SHP77 (cell line): ENCODE results near the gene CNTNAP2.

Experiments used
- DNase-seq, 2 experiments: peaks; one replicate each; lab custom pipeline; 2025; lab: John Stamatoyannopoulos, UW

Gene CNTNAP2

GRCh38 chr7:147014286-147014955 is 897.8 kb downstream of the CNTNAP2 start:
- no peak for DNase-seq

- no peak for DNase-seq
These were observed 899.4 kb downstream of the CNTNAP2 start for GRCh38 chr7:147015999-147016398.

GRCh38 chr7:147022056-147022455 is 905.5 kb downstream of the CNTNAP2 start:
- DNase-seq, result no peak

GRCh38 chr7:147023440-147023839 is 906.8 kb downstream of the CNTNAP2 start:
- DNase-seq, result no peak

- no peak for DNase-seq
These were observed 913.4 kb downstream of the CNTNAP2 start for GRCh38 chr7:147029953-147030352.

DNA sequence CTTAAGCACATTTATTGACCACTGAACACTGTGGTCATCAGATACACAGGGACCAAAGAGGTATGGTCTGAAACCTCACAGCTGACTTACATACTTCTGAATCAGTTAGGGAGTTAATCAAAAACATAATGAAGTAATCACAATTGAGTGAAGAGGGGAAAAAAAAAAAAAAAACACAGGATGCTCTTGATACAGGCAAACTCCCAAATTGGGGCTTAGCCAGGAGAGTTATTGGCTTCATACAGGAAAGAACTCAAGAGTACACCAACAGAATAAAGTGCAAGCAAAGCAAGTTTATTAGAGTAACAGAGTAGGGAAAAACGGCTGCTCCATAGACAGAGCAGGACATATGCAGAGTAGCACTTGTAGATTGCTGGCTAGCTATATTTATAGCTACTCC is 917.0 kb downstream of the CNTNAP2 start:
- DNase-seq, result no peak

- no peak for DNase-seq
These were observed 924.8 kb downstream of the CNTNAP2 start for GRCh38 chr7:147041438-147041837.

DNA sequence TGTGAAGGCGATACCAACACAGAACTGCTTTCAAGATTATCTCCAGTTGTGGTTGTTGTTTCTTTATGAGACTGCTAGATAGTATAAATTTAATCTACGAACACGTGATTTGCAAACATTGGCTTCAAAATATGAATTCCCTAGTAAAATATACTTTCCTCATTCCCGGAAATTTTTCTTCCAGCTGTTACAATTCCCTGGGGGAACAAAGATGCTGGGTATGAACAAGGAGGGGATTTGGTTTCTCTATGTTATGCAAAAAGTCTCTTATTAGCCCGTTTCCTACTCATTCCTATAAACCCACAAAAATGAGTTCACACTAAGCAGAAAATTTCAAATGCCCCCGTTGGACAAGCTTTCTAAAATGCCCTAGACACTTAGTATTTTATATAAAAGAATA is 928.3 kb downstream of the CNTNAP2 start:
- no peak for DNase-seq

GRCh38 chr7:147047696-147048095 is 931.1 kb downstream of the CNTNAP2 start:
- DNase-seq, result no peak

GRCh38 chr7:147048864-147049263 is 932.3 kb downstream of the CNTNAP2 start:
- DNase-seq, result no peak

DNA sequence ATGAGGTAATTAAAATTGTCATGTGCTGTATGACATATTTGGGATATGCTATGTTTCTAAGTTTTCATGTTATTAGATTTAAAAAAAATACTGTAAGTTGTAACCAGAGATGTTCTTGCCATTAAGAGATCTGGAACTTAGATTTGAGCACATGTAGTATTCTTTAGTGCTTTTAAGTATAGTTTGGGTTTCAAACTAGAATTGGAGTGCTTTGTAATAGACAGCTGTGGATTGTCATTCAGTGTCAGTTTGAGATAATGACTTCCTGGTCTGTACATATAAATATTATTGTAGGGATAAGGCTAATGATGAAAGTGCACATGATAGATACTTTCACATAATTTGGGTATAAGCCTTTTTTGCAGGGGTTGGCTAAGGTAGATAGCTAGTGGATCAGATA is 936.2 kb downstream of the CNTNAP2 start:
- no peak for DNase-seq

DNA sequence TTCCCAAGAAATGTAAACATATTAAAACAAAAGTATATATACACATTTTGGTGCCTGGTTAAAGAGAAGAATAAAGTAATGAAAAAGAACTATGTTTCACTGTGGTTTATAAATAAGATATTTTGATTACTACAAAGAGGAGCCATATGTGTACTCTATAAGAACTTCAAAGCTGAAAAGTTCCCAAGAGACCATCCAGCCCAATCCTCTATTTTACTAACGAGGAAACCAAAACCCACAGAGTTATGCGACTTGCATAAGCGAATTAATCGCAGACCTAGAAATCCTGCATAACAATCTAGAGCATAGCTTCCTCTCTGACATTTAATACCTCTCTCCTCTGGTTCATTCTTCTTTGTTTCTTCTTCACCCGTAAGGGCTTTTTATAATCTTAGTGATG is 937.1 kb downstream of the CNTNAP2 start:
- DNase-seq, result no peak

DNA sequence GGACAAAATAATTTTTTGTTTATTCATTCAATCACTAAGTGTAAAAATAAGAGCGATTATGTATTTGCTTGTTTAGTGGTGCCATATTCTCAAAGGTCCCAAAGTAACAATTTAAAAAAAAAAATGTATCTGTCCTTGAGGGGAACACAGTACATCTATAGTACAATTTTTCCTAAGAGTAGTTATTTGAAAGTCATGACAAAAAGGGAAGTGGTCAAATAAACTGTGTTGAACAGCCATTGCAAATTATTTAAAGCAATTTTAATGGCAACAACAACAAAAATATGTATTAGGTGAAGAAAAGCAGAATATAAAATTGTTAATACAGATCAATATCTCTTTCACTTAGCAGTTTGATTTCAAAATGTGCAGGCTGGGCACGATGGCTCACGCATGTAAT is 943.5 kb downstream of the CNTNAP2 start:
- DNase-seq, result no peak

- no peak for DNase-seq
These were observed 946.3 kb downstream of the CNTNAP2 start for GRCh38 chr7:147062897-147063296.

DNA sequence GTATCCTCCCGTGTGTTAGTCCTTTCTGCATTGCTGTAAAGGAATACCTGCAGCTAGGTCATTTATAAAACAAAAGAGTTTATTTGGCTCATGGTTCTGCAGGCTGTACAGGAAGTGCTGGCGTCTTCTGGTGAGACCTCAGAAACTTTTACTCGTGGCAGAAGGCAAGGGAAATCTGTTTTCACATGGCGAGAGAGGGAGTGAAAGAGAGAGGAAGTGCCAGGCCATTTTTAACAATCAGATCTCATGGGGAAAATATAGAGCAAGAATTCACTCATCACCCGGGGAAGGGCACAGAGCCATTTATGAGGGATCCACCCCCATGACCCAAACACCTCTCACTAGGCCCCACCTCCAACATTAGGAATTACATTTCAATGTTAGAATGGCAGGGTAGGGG is 952.2 kb downstream of the CNTNAP2 start:
- DNase-seq, result no peak

DNA sequence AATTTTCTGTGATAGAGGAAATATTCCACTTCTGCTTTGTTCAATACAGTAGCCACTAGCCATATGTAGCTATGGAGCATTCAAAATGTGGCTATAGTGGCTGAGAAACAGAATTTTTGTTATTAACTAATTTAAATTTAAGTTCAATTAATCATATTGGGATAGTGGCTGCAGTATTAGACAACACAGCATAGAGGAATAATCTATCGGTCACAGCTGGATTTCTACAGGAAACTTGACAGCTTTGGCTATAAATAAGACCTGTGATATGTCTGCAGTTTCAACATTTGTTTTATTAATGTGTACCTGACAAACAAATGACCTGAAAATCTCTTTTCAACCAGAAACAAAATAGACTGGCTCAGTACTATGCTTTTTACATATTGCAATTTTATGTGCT is 953.2 kb downstream of the CNTNAP2 start:
- DNase-seq, result no peak

GRCh38 chr7:147070886-147071285 is 954.3 kb downstream of the CNTNAP2 start:
- DNase-seq, result no peak

- DNase-seq, result no peak
These were observed 954.9 kb downstream of the CNTNAP2 start for GRCh38 chr7:147071536-147071935.

DNA sequence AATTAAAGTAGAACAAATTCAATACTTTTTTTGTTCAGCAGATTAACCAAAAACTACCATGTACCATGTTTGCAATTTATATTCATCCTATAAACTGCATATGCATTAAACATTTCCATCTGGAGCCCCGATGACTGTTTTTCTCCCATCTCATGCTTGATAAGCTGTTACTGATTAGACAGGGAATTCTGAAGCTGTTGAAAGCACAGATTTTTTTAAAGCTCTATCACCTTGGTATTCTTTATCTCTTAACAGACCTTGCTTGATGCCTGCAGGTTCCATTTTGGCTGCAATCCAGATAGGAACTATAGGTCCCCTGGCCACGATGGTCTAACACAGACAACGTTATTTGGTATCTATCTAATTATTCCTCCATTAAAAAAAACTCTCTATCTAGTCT is 961.7 kb downstream of the CNTNAP2 start:
- no peak for DNase-seq

- no peak for DNase-seq
These were observed 962.5 kb downstream of the CNTNAP2 start for GRCh38 chr7:147079083-147079482.

DNA sequence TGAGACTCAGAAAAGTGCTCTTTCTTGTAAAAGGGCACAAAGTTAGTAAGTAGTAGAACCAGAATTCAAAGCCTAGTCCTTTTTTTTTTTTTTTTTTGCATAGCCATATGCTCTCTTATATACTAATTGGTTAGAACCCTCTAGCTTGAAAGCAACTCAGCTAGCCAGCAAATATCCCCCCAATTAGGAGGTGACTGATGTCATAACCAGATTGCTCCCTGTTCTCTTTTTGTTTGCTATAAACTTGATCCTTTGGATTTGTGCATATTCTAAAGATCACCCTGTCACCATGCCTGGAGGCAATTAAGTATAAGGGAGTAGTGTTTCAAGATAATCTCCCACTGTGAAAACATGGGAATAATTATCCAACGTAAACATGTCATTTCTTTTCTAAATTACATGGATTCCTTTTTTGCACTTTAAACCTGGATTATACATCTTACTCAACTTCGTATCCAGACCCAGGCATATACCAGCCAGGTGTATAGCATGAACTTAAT is 963.4 kb downstream of the CNTNAP2 start:
- no peak for DNase-seq

- DNase-seq, result no peak
These were observed 964.5 kb downstream of the CNTNAP2 start for GRCh38 chr7:147081117-147081516.

GRCh38 chr7:147089051-147089461 is 972.5 kb downstream of the CNTNAP2 start:
- DNase-seq, result no peak

DNA sequence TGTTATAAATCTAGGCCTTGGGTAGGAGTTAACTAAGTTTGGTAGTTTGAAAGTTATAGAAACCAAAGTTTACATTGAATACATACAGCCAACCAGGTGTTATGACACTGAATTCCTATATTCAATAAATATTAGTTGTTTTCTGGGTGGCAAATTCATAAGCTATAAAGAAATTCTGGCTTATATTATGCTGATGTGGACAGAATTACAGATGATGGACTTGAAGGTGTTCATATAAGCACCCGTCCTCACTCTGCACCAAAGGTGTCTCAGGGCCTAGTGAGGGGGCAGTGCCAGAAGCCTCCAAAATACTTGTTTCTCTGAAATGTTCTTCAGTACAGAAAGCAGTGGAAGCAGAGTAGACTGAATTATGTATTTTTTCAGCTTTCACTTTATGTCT is 973.0 kb downstream of the CNTNAP2 start:
- DNase-seq, result no peak
